ENCODE measurements around the gene RAPGEF6.

RAPGEF6 gene

DNA sequence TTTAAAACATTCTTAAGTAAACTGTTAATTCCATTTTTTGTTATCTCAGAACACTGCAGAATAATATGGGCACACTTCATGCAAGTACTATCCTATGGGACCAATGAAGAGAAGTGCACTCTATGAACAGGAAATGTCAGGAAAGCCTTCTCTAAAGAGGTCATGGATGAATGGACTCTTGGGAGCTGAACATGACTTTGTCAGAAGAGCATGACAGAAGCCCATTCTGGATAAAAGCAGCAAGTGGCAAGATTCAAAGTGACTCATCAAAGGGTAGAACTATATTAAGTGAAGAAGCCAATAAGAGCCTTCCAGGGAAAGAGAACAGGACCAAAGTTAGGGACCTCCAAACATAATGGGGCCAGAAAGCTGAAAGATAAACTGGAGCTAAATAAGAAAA lies 94.0 kb downstream of the RAPGEF6 start:
- no peak overlapping the region for H3K4me2 ChIP-seq (ENCODE audit: low read depth, low read length, poor library complexity, severe bottlenecking)
- no peak overlapping the region for H3K4me3 ChIP-seq (ENCODE audit: low read length, poor library complexity, severe bottlenecking)
- H3K36me3 ChIP-seq (ENCODE audit: insufficient read depth, low read length), result peaks cover 4% of the 10 kb centered on the region; the same call in 1 of the 2 replicates
- TF ChIP-seq, protein P1, sequence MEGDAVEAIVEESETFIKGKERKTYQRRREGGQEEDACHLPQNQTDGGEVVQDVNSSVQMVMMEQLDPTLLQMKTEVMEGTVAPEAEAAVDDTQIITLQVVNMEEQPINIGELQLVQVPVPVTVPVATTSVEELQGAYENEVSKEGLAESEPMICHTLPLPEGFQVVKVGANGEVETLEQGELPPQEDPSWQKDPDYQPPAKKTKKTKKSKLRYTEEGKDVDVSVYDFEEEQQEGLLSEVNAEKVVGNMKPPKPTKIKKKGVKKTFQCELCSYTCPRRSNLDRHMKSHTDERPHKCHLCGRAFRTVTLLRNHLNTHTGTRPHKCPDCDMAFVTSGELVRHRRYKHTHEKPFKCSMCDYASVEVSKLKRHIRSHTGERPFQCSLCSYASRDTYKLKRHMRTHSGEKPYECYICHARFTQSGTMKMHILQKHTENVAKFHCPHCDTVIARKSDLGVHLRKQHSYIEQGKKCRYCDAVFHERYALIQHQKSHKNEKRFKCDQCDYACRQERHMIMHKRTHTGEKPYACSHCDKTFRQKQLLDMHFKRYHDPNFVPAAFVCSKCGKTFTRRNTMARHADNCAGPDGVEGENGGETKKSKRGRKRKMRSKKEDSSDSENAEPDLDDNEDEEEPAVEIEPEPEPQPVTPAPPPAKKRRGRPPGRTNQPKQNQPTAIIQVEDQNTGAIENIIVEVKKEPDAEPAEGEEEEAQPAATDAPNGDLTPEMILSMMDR (conservative IDR thresholded peaks at IDR 0.05; ENCODE audit: low read length), result no peak
- no peak for TF ChIP-seq EZH2phosphoT487 (IDR thresholded peaks at IDR 0.05; ENCODE audit: borderline replicate concordance)
- H3K9ac ChIP-seq (ENCODE audit: low read depth, low read length, poor library complexity, severe bottlenecking), result no peak overlapping the region
- H2AFZ ChIP-seq (ENCODE audit: low read length), result no peak overlapping the region
- H4K20me1 ChIP-seq (ENCODE audit: insufficient read depth, low read length, poor library complexity, severe bottlenecking), result peaks cover 2% of the 10 kb centered on the region
- no peaks in the 10 kb centered on the region for H3K9me2 ChIP-seq (replicated peaks; ENCODE audit: low read depth, low read length)
- peaks cover 10% of the 10 kb centered on the region for H3K4me1 ChIP-seq (ENCODE audit: insufficient read depth, low read length, poor library complexity, severe bottlenecking)
- H3K9me3 ChIP-seq (ENCODE audit: insufficient read depth, low read depth, low read length), result no peaks in the 10 kb centered on the region
- no peaks in the 10 kb centered on the region for H3F3A ChIP-seq (ENCODE audit: low read depth)
- H3K79me2 ChIP-seq (ENCODE audit: insufficient read depth, low read length), result peaks cover 18% of the 10 kb centered on the region; the same call in 1 of the 2 replicates
- H3K27me3 ChIP-seq (ENCODE audit: insufficient read depth, low read length, poor library complexity, severe bottlenecking), result no peaks in the 10 kb centered on the region

DNA sequence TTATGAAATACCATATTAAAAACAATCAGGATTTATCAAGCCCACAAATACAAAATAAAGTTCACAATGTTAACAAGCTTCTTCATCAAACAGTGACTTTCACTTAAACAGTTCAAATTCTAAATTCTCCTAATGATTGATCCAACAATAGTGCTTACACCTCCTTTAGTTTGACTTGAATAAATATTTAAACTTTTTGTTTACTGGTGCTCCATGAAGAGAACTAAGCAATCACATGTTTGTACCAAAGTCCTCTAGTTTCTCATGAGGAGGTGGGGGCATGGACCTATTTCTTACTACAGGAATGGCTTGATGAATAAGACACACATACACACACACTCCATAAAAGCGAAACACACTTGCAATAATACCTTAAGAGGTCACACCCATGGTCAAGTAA lies 95.8 kb downstream of the RAPGEF6 start:
- no peak for TF ChIP-seq EZH2phosphoT487 (IDR thresholded peaks at IDR 0.05; ENCODE audit: borderline replicate concordance)
- TF ChIP-seq, protein P1 (conservative IDR thresholded peaks at IDR 0.05; ENCODE audit: low read length), result no peak
- peaks cover 10% of the 10 kb centered on the region for H3K79me2 ChIP-seq (ENCODE audit: insufficient read depth, low read length)

DNA sequence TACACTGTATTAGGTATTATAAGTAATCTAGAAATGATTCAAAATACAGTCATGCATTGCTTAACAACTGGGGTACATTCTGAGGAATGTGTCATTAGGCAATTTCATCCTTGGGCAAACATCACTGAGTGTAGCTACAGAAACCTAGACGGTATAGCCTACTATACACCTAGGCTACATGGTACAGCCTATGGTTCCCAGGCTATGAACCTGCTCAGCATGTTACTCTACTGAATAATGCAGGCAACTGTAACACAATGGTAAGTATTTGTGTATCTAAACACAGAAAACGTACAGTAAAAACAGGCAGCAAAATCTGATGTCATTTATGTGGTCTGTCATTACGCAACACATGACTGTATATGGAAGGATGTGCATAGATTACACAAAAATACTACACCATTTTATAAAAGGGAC lies 96.8 kb downstream of the RAPGEF6 start:
- Histone ChIP-seq H3K79me2 (ENCODE audit: insufficient read depth, low read length) (peaks cover 10% of the 10 kb centered on the region), H3K4me3 (ENCODE audit: low read length, poor library complexity, severe bottlenecking) (no peak overlapping the region), H3K27me3 (ENCODE audit: insufficient read depth, low read length, poor library complexity, severe bottlenecking) (no peaks in the 10 kb centered on the region), H3K9ac (ENCODE audit: low read depth, low read length, poor library complexity, severe bottlenecking) (no peak overlapping the region), H4K20me1 (ENCODE audit: insufficient read depth, low read length, poor library complexity, severe bottlenecking) (peaks cover 2% of the 10 kb centered on the region), H3K9me2 (replicated peaks; ENCODE audit: low read depth, low read length) (no peaks in the 10 kb centered on the region), H2AFZ (ENCODE audit: low read length) (no peak overlapping the region), H3K4me2 (ENCODE audit: low read depth, low read length, poor library complexity, severe bottlenecking) (no peak overlapping the region), H3K4me1 (ENCODE audit: insufficient read depth, low read length, poor library complexity, severe bottlenecking) (peaks cover 7% of the 10 kb centered on the region), H3K9me3 (ENCODE audit: insufficient read depth, low read depth, low read length) (no peaks in the 10 kb centered on the region), H3K36me3 (ENCODE audit: insufficient read depth, low read length) (peaks cover 4% of the 10 kb centered on the region; the same call in 1 of the 2 replicates), H3F3A (ENCODE audit: low read depth) (no peaks in the 10 kb centered on the region)
- no peak for TF ChIP-seq EZH2phosphoT487 (IDR thresholded peaks at IDR 0.05; ENCODE audit: borderline replicate concordance)
- TF ChIP-seq, protein P1 (conservative IDR thresholded peaks at IDR 0.05; ENCODE audit: low read length), result no peak

More for the DNA sequence above, 95.8 kb downstream of the RAPGEF6 start:
- Histone ChIP-seq H3K36me3 (ENCODE audit: insufficient read depth, low read length) (peaks cover 4% of the 10 kb centered on the region; the same call in 1 of the 2 replicates), H3F3A (ENCODE audit: low read depth) (no peaks in the 10 kb centered on the region), H4K20me1 (ENCODE audit: insufficient read depth, low read length, poor library complexity, severe bottlenecking) (peaks cover 2% of the 10 kb centered on the region), H3K4me1 (ENCODE audit: insufficient read depth, low read length, poor library complexity, severe bottlenecking) (peaks cover 7% of the 10 kb centered on the region), H3K9me2 (replicated peaks; ENCODE audit: low read depth, low read length) (no peaks in the 10 kb centered on the region), H3K4me2 (ENCODE audit: low read depth, low read length, poor library complexity, severe bottlenecking) (no peak overlapping the region), H3K27me3 (ENCODE audit: insufficient read depth, low read length, poor library complexity, severe bottlenecking) (no peaks in the 10 kb centered on the region), H3K4me3 (ENCODE audit: low read length, poor library complexity, severe bottlenecking) (no peak overlapping the region), H3K9me3 (ENCODE audit: insufficient read depth, low read depth, low read length) (no peaks in the 10 kb centered on the region), H3K9ac (ENCODE audit: low read depth, low read length, poor library complexity, severe bottlenecking) (no peak overlapping the region), H2AFZ (ENCODE audit: low read length) (no peak overlapping the region)
